Measurements from ENCODE around the gene UBALD2. TPM values are rescaled to one million over a fixed set of nuclear protein-coding genes. Genes with fewer than 3 reads are reported as not detected.

UBALD2 gene
- total and polyA plus RNA-seq, 2 of the 4 experiments (the other 2 are of a cell fraction), result 0.90 to 12.1 TPM

DNA sequence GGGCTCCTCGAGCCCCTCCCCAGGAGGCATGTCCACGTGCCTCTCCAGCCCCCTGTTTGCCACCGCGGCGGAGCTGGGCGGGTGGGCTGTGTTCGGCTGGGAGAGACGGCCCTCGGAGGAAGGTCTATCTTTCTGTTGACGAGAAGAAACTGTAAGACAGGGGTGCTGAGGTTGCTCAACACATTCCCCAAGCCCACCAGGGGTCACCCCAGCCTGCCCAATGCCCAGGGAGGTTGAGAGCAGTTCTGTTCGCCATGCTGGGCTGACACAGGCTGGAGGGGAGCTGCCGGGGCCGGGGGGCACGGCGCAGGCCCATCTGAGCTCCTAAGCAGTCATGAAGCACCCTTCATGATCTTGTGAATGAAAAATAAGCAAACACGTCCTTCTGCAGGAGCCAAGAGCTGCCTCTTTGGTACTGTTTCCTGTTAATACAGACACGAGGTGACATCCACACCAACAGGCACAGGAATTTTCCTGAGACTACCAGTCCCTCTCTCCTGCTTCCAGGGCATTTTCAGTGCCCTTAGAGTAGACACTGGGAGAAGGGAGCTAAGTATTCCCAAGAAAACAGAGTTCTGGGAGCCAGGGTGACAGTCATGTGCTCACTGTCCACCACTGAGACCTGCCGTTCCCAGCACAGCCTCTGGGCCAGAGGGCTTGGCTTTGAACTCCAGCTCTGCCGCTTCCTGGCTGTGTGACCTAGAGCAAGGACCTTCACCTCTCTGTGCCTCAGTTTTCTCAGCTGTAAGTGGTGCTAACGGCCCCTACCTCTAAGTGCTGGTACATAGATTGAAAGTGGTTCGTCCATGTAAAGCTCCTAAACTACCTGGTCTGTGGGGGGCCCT, 9.2 kb downstream of the UBALD2 start (continued):
- no peak for TF ChIP-seq BHLHE40 (IDR thresholded peaks at IDR 0.05; ENCODE audit: low read depth, low read length)

GRCh38 chr17:76275382-76276068, 10.4 kb downstream of the UBALD2 start:
- H2AFZ ChIP-seq (replicated peaks; ENCODE audit: low read length, poor library complexity), result no peak overlapping the region
- no peak overlapping the region for H2AK9ac ChIP-seq (replicated peaks; ENCODE audit: low read depth, low read length, poor library complexity)
- peaks cover 6% of the 10 kb centered on the region for H3K36me3 ChIP-seq (ENCODE audit: control insufficient read depth, insufficient read depth, low read length)
- H3K4me1 ChIP-seq (ENCODE audit: control insufficient read depth, insufficient read depth, low read length), result peaks cover 7% of the 10 kb centered on the region
- H3K9me1 ChIP-seq (ENCODE audit: insufficient read depth, low read length), result peaks cover 6% of the 10 kb centered on the region
- H2BK15ac ChIP-seq (ENCODE audit: low read depth, low read length), result no peak overlapping the region
- H3K4ac ChIP-seq (ENCODE audit: low read depth, low read length), result no peak overlapping the region
- WGBS, 2 experiments (ENCODE audit: extremely low coverage in 2 of 2, insufficient read length in 1 of 2), result 90% methylated on average over 10 of the region's 22 CpGs; no CpG with 5 or more reads in 1 of the 2 experiments
- H3K23ac ChIP-seq (ENCODE audit: low read depth, low read length), result no peak overlapping the region
- no peak overlapping the region for H2AK5ac ChIP-seq (ENCODE audit: low read depth, low read length)
- no peak overlapping the region for H3K56ac ChIP-seq (ENCODE audit: extremely low read depth, insufficient read depth, low read length)
- CTCF ChIA-PET, result interaction anchor here (1.1 to 1.4 kb wide), 2 partner anchors 154 to 166 kb away, joined by 4 to 5 read pairs; no protein-coding TSS in a partner anchor
- no peak overlapping the region for H4K8ac ChIP-seq (ENCODE audit: low read depth in 2 of 2, low read length in 2 of 2)
- dilution Hi-C loops (cut with HindIII; ENCODE audit: low sequenced_read_pairs, unreplicated experiment) (no loop called here), intact Hi-C loops (cut with micrococcal nuclease) (no loop called here), in situ Hi-C loops (cut with MboI; ENCODE audit: low sequenced_read_pairs) (no loop called here)
- no peak overlapping the region for H3K14ac ChIP-seq (replicated peaks; ENCODE audit: low read depth, low read length)
- no peak overlapping the region for H3K9ac ChIP-seq (ENCODE audit: low read depth, low read length)
- no peaks in the 10 kb centered on the region for H3K27me3 ChIP-seq (ENCODE audit: control insufficient read depth, insufficient read depth, low read length)
- no peaks in the 10 kb centered on the region; the same call in 1 of the 2 replicates for H4K20me1 ChIP-seq (ENCODE audit: insufficient read depth, low read length)
- no peak overlapping the region for H3K18ac ChIP-seq (ENCODE audit: low read depth, low read length)
- no peak overlapping the region for H4K5ac ChIP-seq (ENCODE audit: low read depth, low read length)
- no peak overlapping the region for H3K4me2 ChIP-seq (ENCODE audit: low read depth, low read length)
- H4K91ac ChIP-seq (ENCODE audit: insufficient read depth, low read depth, low read length), result no peak overlapping the region
- H2BK20ac ChIP-seq (ENCODE audit: low read depth, low read length), result no peak overlapping the region
- DNase-seq (no peak), ATAC-seq (ENCODE audit: low read depth) (no peak)
- no peak overlapping the region for H2BK5ac ChIP-seq (ENCODE audit: low read depth, low read length, poor library complexity, severe bottlenecking)
- H2BK120ac ChIP-seq (ENCODE audit: low read depth, low read length), result no peak overlapping the region
- H3K4me3 ChIP-seq (ENCODE audit: insufficient read depth, low read depth, low read length), result no peak overlapping the region
- no peaks in the 10 kb centered on the region for H3K9me3 ChIP-seq (ENCODE audit: control insufficient read depth, insufficient read depth, low read length)
- no TSS peak for BruUV-seq (replicated peaks)
- H3K79me1 ChIP-seq (ENCODE audit: low read depth in 1 of 2, low read length in 2 of 2), result peaks cover 5 to 25% of the 10 kb centered on the region in 2 experiments; a peak in 2 of 4 replicates
- H3K27ac ChIP-seq (ENCODE audit: insufficient read depth, low read length), result no peak overlapping the region
- POLR2A ChIA-PET (ENCODE audit: unreplicated experiment), result no interaction called here
- TF ChIP-seq CEBPB (IDR thresholded peaks at IDR 0.05; ENCODE audit: low read depth, low read length), result no peak
- no peak for TF ChIP-seq POLR2A (IDR thresholded peaks at IDR 0.05; ENCODE audit: low read depth, low read length)
- no peak for TF ChIP-seq MXI1 (IDR thresholded peaks at IDR 0.05; ENCODE audit: borderline replicate concordance, low read depth, low read length)
- no peak for TF ChIP-seq RFX5 (IDR thresholded peaks at IDR 0.05; ENCODE audit: low read depth, low read length)
- no peak for TF ChIP-seq FOS (IDR thresholded peaks at IDR 0.05; ENCODE audit: low read depth, low read length)
- TF ChIP-seq BHLHE40 (IDR thresholded peaks at IDR 0.05; ENCODE audit: low read depth, low read length), result no peak
- no peak for TF ChIP-seq CHD1 (IDR thresholded peaks at IDR 0.05; ENCODE audit: low read depth, low read length)
- TF ChIP-seq NFE2L2 (IDR thresholded peaks at IDR 0.05; ENCODE audit: low read depth, low read length), result no peak
- no peak for TF ChIP-seq MAFK (IDR thresholded peaks at IDR 0.05; ENCODE audit: low read depth, low read length)
- no peak for TF ChIP-seq ELK1 (IDR thresholded peaks at IDR 0.05; ENCODE audit: borderline replicate concordance, low read depth, low read length)
- no peak for TF ChIP-seq MAZ (IDR thresholded peaks at IDR 0.05; ENCODE audit: borderline replicate concordance, low read depth, low read length)
- no peak for TF ChIP-seq CTCF (conservative IDR thresholded peaks at IDR 0.05; ENCODE audit: low read depth, low read length)
- no peak for TF ChIP-seq SMC3 (IDR thresholded peaks at IDR 0.05; ENCODE audit: low read depth, low read length)

Data from IMR-90 (cell line).